ENCODE measurements around the gene ANKS1B.

Gene ANKS1B

DNA sequence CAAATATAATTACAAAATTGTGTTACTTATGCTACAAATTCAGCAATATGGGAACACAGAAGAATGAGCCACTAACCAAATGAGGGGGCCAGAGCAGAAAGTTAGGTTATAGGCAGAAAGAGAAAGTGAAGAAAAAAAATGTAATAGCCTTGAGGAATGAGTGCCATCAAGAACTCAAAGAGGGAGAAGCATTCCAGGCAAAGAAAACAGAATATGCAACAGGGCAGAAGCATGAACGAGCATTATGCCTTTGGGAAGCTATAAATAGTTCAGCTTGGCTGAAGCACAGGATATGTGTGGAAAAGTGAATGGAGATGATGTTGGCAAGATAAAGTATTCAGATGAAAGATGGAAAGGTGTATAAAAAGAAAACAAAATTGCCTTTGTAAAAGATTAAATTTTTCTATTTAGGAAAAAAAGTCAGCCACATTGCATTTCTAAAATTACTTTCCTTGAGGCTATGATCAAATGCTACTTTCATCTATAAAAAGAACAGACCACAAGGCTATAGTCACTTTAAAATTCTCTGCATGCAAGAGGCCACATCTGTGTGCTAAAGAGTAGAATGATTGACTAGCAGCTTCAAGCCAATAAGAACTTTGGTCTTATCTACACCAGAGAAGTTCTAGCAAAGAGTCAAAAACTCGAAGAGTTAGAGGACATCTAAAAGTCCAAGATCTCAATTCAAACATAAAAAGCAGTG is 530.7 kb downstream of the ANKS1B start:
- Histone ChIP-seq H3K79me2 (ENCODE audit: insufficient read depth, low read depth) (no peaks in the 10 kb centered on the region), H2AFZ (ENCODE audit: low read depth) (no peak overlapping the region), H3K4me1 (ENCODE audit: low read depth, poor library complexity, severe bottlenecking) (no peaks in the 10 kb centered on the region), H3K27ac (no peak overlapping the region), H3K27me3 (ENCODE audit: insufficient read depth, low read depth) (no peaks in the 10 kb centered on the region), H3K4me3 (IDR thresholded peaks at IDR 0.05; ENCODE audit: insufficient read depth, low read depth, low read length) (no peak overlapping the region), H3K36me3 (ENCODE audit: insufficient read depth) (no peaks in the 10 kb centered on the region), H3K4me2 (no peak overlapping the region), H4K20me1 (ENCODE audit: insufficient read depth) (no peaks in the 10 kb centered on the region), H3K9ac (no peak overlapping the region)
- no peak for TF ChIP-seq CTCF (conservative IDR thresholded peaks at IDR 0.05; ENCODE audit: low read depth, low read length)

GRCh38 chr12:99450036-99450630 is 534.6 kb downstream of the ANKS1B start:
- no peak for TF ChIP-seq CTCF (conservative IDR thresholded peaks at IDR 0.05; ENCODE audit: low read depth, low read length)
- Histone ChIP-seq H3K4me3 (IDR thresholded peaks at IDR 0.05; ENCODE audit: insufficient read depth, low read depth, low read length) (no peak overlapping the region), H3K79me2 (ENCODE audit: insufficient read depth, low read depth) (no peaks in the 10 kb centered on the region), H3K4me2 (no peak overlapping the region), H3K4me1 (ENCODE audit: low read depth, poor library complexity, severe bottlenecking) (no peaks in the 10 kb centered on the region), H3K27ac (no peak overlapping the region), H3K9ac (no peak overlapping the region), H3K27me3 (ENCODE audit: insufficient read depth, low read depth) (no peaks in the 10 kb centered on the region), H2AFZ (ENCODE audit: low read depth) (no peak overlapping the region), H4K20me1 (ENCODE audit: insufficient read depth) (no peaks in the 10 kb centered on the region), H3K36me3 (ENCODE audit: insufficient read depth) (no peaks in the 10 kb centered on the region)

DNA sequence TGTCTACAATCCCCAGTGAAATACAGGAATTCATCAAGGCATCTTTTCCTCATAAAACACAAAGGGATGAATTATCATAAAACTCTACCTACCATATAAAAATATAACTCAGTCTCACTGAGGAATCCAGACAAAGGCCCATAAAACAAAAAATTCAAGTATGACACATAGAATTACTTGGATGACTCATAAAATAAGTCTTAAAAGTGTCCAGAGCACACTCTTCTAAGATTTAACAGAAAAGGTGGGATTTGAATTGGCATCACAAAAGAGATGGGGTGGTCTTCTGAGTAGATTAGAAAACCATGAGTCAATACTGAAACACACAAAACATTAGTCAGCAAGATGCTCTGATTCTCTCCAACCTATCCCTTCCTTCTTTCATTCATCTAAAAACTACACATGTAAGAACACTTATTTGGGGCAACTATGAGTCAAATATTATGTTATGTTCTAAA is 539.8 kb downstream of the ANKS1B start:
- H3K4me1 ChIP-seq (ENCODE audit: low read depth, poor library complexity, severe bottlenecking), result no peaks in the 10 kb centered on the region
- H3K27ac ChIP-seq, result no peak overlapping the region
- no peak overlapping the region for H3K9ac ChIP-seq
- H4K20me1 ChIP-seq (ENCODE audit: insufficient read depth), result no peaks in the 10 kb centered on the region
- no peak overlapping the region for H3K4me3 ChIP-seq (IDR thresholded peaks at IDR 0.05; ENCODE audit: insufficient read depth, low read depth, low read length)
- H3K36me3 ChIP-seq (ENCODE audit: insufficient read depth), result no peaks in the 10 kb centered on the region
- H3K79me2 ChIP-seq (ENCODE audit: insufficient read depth, low read depth), result no peaks in the 10 kb centered on the region
- no peak for TF ChIP-seq CTCF (conservative IDR thresholded peaks at IDR 0.05; ENCODE audit: low read depth, low read length)
- H3K4me2 ChIP-seq, result no peak overlapping the region
- H3K27me3 ChIP-seq (ENCODE audit: insufficient read depth, low read depth), result no peaks in the 10 kb centered on the region
- no peak overlapping the region for H2AFZ ChIP-seq (ENCODE audit: low read depth)

DNA sequence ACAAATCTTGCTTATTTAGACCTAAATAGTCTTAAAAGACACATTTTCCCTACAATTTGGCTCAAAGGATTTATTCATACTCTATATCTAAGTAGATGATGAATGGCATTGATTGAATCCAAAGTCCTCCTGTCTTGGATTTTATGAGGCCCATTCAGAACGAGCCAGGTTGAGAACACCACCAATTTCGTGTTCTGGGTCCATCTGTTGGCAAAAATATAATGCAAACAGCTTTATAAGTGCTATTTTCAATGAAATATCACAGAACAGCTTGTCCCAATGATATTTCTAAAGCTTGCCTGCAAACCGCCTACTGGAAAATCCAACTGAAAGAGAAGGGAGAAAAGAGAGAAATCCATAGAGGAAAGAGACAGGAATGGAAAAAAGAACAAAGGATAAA is 542.0 kb downstream of the ANKS1B start:
- Histone ChIP-seq H2AFZ (ENCODE audit: low read depth) (no peak overlapping the region), H3K9ac (no peak overlapping the region), H3K27me3 (ENCODE audit: insufficient read depth, low read depth) (no peaks in the 10 kb centered on the region), H3K36me3 (ENCODE audit: insufficient read depth) (no peaks in the 10 kb centered on the region), H4K20me1 (ENCODE audit: insufficient read depth) (no peaks in the 10 kb centered on the region), H3K4me3 (IDR thresholded peaks at IDR 0.05; ENCODE audit: insufficient read depth, low read depth, low read length) (no peak overlapping the region), H3K27ac (no peak overlapping the region), H3K79me2 (ENCODE audit: insufficient read depth, low read depth) (no peaks in the 10 kb centered on the region), H3K4me2 (no peak overlapping the region), H3K4me1 (ENCODE audit: low read depth, poor library complexity, severe bottlenecking) (no peaks in the 10 kb centered on the region)
- no peak for TF ChIP-seq CTCF (conservative IDR thresholded peaks at IDR 0.05; ENCODE audit: low read depth, low read length)
